Prostate gland (tissue), 2 donors: Measurements from ENCODE around the gene NIPAL4.

Experiments used
- CTCF ChIP-seq, 4 experiments: fragments of 200-600 bp in 2 of 4; fragments of 450-650 bp in 2 of 4; sonication (generic) in 2 of 4; IDR thresholded peaks; 1 replicate in 3 of 4; 2 replicates in 1 of 4; pipeline ENCODE4 v1.5.1; 2016 to 2019; ENCODE audit warnings: antibody characterized with exemption in 4 of 4, mild to moderate bottlenecking in 2 of 4, moderate library complexity in 2 of 4
- POLR2A ChIP-seq: fragments of 450-650 bp; IDR thresholded peaks from one replicate; pipeline ENCODE4 v1.6.1; 2016; ENCODE audit warnings: antibody characterized with exemption, mild to moderate bottlenecking
- POLR2AphosphoS5 ChIP-seq: sonication (generic); formaldehyde crosslinking; IDR thresholded peaks from one replicate; pipeline ENCODE4 v1.6.1; 2017; ENCODE audit warnings: antibody characterized with exemption

DNA sequence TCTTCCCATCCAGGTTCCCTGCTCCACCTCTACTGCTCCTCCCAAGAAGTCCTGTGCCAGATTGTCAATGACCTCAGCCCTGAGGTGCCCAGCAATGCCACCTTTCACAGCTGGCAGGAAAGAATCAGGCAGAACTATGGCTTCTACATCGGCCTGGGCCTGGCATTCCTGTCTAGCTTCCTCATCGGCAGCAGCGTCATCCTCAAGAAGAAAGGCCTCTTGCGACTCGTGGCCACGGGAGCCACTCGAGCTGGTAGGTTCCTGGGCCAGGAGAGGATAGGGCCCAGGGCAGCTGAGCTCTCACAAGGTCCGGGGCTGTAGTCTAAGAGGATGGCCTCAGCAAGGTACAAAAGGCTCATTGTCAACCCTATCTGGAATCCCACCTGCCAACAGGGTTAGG is 3.1 kb downstream of the NIPAL4 start:
- no peak for TF ChIP-seq CTCF (IDR thresholded peaks at IDR 0.05)
- no peak for TF ChIP-seq POLR2A
- TF ChIP-seq POLR2AphosphoS5 = no peak
